Fibroblast of villous mesenchyme (primary cell): ENCODE results near the gene CAPRIN2. TPM values are rescaled to one million over a fixed set of nuclear protein-coding genes. Genes with fewer than 3 reads are reported as not detected.
A peak's percentile ranks its signal among the peaks of the same experiment; 100 is the strongest.

Experiments
- DNase-seq: peaks from one replicate; pipeline ENCODE4 v3.0.0-alpha.2; 2010; ENCODE audit warnings: low read depth
- H3K4me3 ChIP-seq: 2 replicates; pipeline ENCODE4 v1.5.1; 2011; ENCODE audit warnings: low read depth, mild to moderate bottlenecking, low read length
- total RNA-seq: library from RNA; depleted of rRNA; stranded (reverse); fragments of >200 nt; gene quantifications from 2 replicates; pipeline ENCODE4 v1.2.3, GENCODE V29; 2012
- TF ChIP-seq, protein P1 (sequence below): IDR thresholded peaks from 2 replicates; pipeline ENCODE4 v1.5.1; 2012; ENCODE audit warnings: low read depth, mild to moderate bottlenecking, low read length; ENCODE audit not compliant: insufficient read depth

Gene CAPRIN2
- total RNA-seq, 1 donor = 19.4 TPM

DNA sequence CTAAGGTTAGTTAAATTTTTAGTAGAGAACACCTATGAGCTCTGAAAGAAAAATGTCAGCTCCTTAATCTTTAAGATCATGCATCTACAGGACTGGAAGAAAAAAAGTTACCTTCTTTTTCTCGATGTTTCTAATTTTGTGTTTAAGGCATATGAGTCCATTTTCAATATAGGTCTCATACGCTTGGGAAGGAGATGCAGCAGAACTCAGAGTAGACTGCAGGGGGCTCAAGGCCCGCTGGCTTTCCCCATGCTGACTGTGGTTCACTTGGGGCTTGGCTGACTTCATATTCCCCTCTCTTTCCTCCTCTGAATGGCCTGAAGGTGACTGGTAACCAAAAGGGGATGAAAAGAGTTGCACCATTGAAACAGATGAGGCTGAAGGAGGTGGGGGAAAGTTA is 1.5 kb downstream of the CAPRIN2 start:
- TF ChIP-seq, protein P1, sequence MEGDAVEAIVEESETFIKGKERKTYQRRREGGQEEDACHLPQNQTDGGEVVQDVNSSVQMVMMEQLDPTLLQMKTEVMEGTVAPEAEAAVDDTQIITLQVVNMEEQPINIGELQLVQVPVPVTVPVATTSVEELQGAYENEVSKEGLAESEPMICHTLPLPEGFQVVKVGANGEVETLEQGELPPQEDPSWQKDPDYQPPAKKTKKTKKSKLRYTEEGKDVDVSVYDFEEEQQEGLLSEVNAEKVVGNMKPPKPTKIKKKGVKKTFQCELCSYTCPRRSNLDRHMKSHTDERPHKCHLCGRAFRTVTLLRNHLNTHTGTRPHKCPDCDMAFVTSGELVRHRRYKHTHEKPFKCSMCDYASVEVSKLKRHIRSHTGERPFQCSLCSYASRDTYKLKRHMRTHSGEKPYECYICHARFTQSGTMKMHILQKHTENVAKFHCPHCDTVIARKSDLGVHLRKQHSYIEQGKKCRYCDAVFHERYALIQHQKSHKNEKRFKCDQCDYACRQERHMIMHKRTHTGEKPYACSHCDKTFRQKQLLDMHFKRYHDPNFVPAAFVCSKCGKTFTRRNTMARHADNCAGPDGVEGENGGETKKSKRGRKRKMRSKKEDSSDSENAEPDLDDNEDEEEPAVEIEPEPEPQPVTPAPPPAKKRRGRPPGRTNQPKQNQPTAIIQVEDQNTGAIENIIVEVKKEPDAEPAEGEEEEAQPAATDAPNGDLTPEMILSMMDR = peak; percentile 51
- peak; percentile 24 for DNase-seq
- H3K4me3 ChIP-seq = peak overlapping the region; percentile 66

DNA sequence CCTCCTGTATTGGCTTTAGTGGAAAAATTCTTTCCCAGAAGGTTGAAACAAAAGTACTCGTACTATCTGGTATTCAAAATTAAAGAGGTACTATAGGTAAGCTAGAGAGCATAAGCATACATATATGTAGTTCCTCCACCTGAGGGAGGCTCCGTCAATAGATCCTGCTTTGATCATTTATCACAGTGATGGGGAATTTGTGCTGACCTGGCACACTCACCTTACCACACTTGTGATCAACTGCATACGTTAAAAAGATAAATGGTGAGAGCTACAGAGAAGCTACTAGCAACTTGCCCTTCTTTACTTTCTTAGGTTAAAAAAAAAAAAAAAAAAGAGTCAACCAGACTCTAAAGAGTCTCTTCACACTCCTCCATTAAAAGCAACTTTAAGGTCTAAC is 2.5 kb downstream of the CAPRIN2 start:
- H3K4me3 ChIP-seq = no peak overlapping the region
- no peak for DNase-seq
- TF ChIP-seq, protein P1 = no peak

DNA sequence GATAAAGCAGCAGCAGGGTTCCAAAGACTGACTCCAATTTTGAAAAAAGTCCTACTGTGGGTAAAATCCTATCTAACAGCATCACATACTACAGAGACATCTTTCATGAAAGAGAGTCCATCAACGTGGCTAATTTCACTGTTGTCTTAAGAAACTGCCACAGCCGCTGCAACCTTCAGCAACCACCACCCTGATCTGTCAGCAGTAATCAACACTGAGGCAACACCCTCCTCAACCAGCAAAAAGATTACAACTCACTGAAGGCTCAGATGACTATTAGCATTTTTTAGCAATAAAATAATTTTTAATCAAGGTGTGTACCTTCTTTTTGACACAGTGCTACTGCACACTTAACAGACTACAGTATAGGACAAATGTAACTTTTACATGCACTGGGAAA is 6.6 kb downstream of the CAPRIN2 start:
- DNase-seq = no peak
- TF ChIP-seq, protein P1 = no peak
- H3K4me3 ChIP-seq = no peak overlapping the region

DNA sequence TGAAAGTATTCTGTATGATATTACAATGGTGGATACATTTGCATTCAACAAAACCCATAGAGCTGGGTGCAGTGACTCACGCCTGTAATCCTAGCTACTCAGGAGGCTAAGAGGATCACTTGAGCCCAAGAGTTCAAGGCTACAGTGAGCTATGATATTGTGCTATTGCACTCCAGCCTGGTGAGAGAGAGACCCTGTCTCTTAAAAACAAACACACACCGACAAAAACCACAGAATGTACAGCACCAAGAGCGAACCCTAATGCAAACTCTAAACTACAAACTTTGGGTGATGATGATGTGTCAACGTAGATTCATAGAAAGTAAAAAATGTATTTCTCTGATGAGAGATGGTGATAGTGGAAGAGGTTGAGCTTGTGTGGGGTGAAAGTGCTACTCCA is 8.6 kb downstream of the CAPRIN2 start:
- no peak overlapping the region for H3K4me3 ChIP-seq
- TF ChIP-seq, protein P1 = no peak
- no peak for DNase-seq

DNA sequence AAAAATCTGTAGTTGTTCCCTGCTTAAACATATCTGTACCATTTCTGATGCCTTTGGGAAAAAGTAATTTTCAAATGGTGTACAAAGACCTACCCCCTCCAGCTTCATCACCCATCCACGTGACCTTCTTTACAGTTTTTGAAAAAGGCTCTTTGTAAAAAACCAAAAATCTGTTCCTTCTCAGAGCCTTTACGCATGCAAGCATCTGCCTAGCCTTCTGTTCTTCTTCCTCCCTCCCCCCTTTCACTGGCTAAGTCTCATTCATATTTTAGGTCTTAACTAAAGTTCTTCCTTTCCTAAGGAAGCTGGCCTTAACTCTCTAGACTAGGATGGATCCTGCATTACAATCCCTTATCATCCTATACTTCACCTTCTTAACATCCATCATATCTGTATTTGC is 10.4 kb downstream of the CAPRIN2 start:
- H3K4me3 ChIP-seq = no peak overlapping the region
- TF ChIP-seq, protein P1 = no peak
- DNase-seq = no peak

DNA sequence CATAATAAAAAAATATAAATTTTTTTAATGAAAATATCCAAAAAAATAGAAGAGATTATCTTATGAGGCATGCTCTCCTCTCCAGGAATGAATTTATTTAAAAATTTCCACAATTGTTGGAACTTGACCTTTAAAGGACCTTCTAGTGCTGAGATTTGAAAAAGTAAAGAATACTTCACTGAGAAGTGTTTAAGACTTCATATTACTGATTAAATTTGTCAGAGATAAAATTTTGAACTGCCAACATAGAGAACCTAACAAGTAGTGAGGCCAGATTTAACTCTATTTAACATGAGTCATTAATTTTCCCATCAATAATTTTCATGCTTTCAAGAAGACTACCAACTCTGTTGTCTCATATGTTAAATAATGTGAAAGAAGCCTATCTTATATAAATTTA is 14.5 kb downstream of the CAPRIN2 start:
- TF ChIP-seq, protein P1 = no peak
- DNase-seq = no peak
- H3K4me3 ChIP-seq = no peak overlapping the region

DNA sequence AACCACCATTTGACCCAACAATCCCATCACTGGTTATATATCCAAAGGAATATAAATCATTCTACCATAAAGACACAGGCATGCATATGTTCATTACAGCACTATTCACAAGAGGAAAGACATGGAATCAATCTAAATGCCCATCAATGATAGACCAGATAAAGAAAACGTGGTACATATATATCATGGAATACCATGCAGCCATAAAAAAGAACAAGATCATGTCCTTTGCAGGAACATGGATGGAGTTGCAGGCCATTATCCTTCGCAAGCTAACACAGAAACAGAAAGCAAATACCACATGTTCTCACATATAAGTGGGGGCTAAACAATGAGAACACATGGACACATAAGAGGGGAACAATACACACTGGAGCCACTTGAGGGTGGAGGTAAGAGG is 15.7 kb downstream of the CAPRIN2 start:
- TF ChIP-seq, protein P1 = no peak
- DNase-seq = no peak
- H3K4me3 ChIP-seq = no peak overlapping the region
